Effector memory CD4-positive, alpha-beta T cell (primary cell): Measurements from ENCODE around the gene SLC26A5.

Source experiments
- DNase-seq, 3 donors: peaks; one replicate each; pipeline ENCODE4 v3.0.0-alpha.2; 2020
- H3K27ac ChIP-seq: 2 replicates; pipeline ENCODE4 v1.7.0; 2013; ENCODE audit warnings: mild to moderate bottlenecking, low read length, moderate library complexity; ENCODE audit not compliant: insufficient read depth, poor library complexity, severe bottlenecking
- H3K27me3 ChIP-seq: replicated peaks from 2 replicates; pipeline ENCODE4 v1.7.0; 2013; ENCODE audit warnings: mild to moderate bottlenecking, low read length; ENCODE audit not compliant: insufficient read depth, control insufficient read depth, poor library complexity, severe bottlenecking
- H3K36me3 ChIP-seq: 2 replicates; pipeline ENCODE4 v1.7.0; 2013; ENCODE audit warnings: mild to moderate bottlenecking, low read length, moderate library complexity; ENCODE audit not compliant: control insufficient read depth, insufficient read depth
- H3K4me1 ChIP-seq: 2 replicates; pipeline ENCODE4 v1.7.0; 2013; ENCODE audit warnings: low read length, mild to moderate bottlenecking; ENCODE audit not compliant: control insufficient read depth, insufficient read depth, poor library complexity, severe bottlenecking
- H3K4me3 ChIP-seq: 2 replicates; pipeline ENCODE4 v1.7.0; 2013; ENCODE audit warnings: low read length, low read depth, mild to moderate bottlenecking; ENCODE audit not compliant: insufficient read depth, poor library complexity, severe bottlenecking
- H3K9me3 ChIP-seq: 2 replicates; pipeline ENCODE4 v1.7.0; 2013; ENCODE audit warnings: mild to moderate bottlenecking, low read length, moderate library complexity; ENCODE audit not compliant: control insufficient read depth

SLC26A5 gene

GRCh38 chr7:103445228-103446048 is 569 bp downstream of the SLC26A5 start:
- Histone ChIP-seq H3K4me3 (peak overlapping the region; percentile 37), H3K9me3 (no peaks in the 10 kb centered on the region), H3K27me3 (peaks cover 24% of the 10 kb centered on the region), H3K27ac (no peak overlapping the region), H3K4me1 (peaks cover 7% of the 10 kb centered on the region), H3K36me3 (no peaks in the 10 kb centered on the region)
- DNase-seq: no peak

- Histone ChIP-seq H3K27ac (no peak overlapping the region), H3K4me1 (no peaks in the 10 kb centered on the region), H3K36me3 (no peaks in the 10 kb centered on the region), H3K9me3 (no peaks in the 10 kb centered on the region), H3K4me3 (no peak overlapping the region), H3K27me3 (peaks cover 5% of the 10 kb centered on the region)
- DNase-seq: no peak
Measured at GRCh38 chr7:103439661-103440060, 6.3 kb downstream of the SLC26A5 start.

- DNase-seq: no peak
- Histone ChIP-seq H3K4me1 (no peaks in the 10 kb centered on the region), H3K27ac (no peak overlapping the region), H3K9me3 (no peaks in the 10 kb centered on the region), H3K36me3 (no peaks in the 10 kb centered on the region), H3K27me3 (no peaks in the 10 kb centered on the region), H3K4me3 (no peak overlapping the region)
Measured at GRCh38 chr7:103437623-103438022, 8.4 kb downstream of the SLC26A5 start.

- H3K36me3 ChIP-seq: no peaks in the 10 kb centered on the region
- no peak overlapping the region for H3K4me3 ChIP-seq
- DNase-seq: no peak
- no peak overlapping the region for H3K27ac ChIP-seq
- no peaks in the 10 kb centered on the region for H3K4me1 ChIP-seq
- H3K9me3 ChIP-seq: no peaks in the 10 kb centered on the region
- H3K27me3 ChIP-seq: no peaks in the 10 kb centered on the region
Measured at GRCh38 chr7:103432712-103433111, 13.3 kb downstream of the SLC26A5 start.

- Histone ChIP-seq H3K9me3 (no peaks in the 10 kb centered on the region), H3K36me3 (no peaks in the 10 kb centered on the region), H3K4me1 (no peaks in the 10 kb centered on the region), H3K4me3 (no peak overlapping the region), H3K27ac (no peak overlapping the region), H3K27me3 (no peaks in the 10 kb centered on the region)
- DNase-seq: no peak
Measured at GRCh38 chr7:103425177-103425576, 20.8 kb downstream of the SLC26A5 start.

- Histone ChIP-seq H3K36me3 (no peaks in the 10 kb centered on the region), H3K4me3 (no peak overlapping the region), H3K9me3 (no peaks in the 10 kb centered on the region), H3K27me3 (no peaks in the 10 kb centered on the region), H3K4me1 (no peaks in the 10 kb centered on the region), H3K27ac (no peak overlapping the region)
- no peak for DNase-seq
Measured at GRCh38 chr7:103423467-103424179, 22.4 kb downstream of the SLC26A5 start.

- H3K4me3 ChIP-seq: no peak overlapping the region
- no peaks in the 10 kb centered on the region for H3K4me1 ChIP-seq
- no peaks in the 10 kb centered on the region for H3K36me3 ChIP-seq
- H3K27ac ChIP-seq: no peak overlapping the region
- H3K27me3 ChIP-seq: no peaks in the 10 kb centered on the region
- DNase-seq: no peak
- H3K9me3 ChIP-seq: no peaks in the 10 kb centered on the region
Measured at GRCh38 chr7:103420857-103421384, 25.1 kb downstream of the SLC26A5 start.

- Histone ChIP-seq H3K9me3 (no peaks in the 10 kb centered on the region), H3K4me3 (no peak overlapping the region), H3K36me3 (no peaks in the 10 kb centered on the region), H3K27ac (no peak overlapping the region), H3K27me3 (no peaks in the 10 kb centered on the region), H3K4me1 (no peaks in the 10 kb centered on the region)
- no peak for DNase-seq
Measured at GRCh38 chr7:103418241-103418640, 27.8 kb downstream of the SLC26A5 start.

GRCh38 chr7:103413407-103413806 is 32.6 kb downstream of the SLC26A5 start:
- Histone ChIP-seq H3K27me3 (no peaks in the 10 kb centered on the region), H3K27ac (no peak overlapping the region), H3K4me3 (no peak overlapping the region)

GRCh38 chr7:103412151-103412550 is 33.9 kb downstream of the SLC26A5 start:
- DNase-seq: no peak
- no peaks in the 10 kb centered on the region for H3K27me3 ChIP-seq
- no peak overlapping the region for H3K27ac ChIP-seq
- H3K9me3 ChIP-seq: no peaks in the 10 kb centered on the region
- no peaks in the 10 kb centered on the region for H3K36me3 ChIP-seq
- no peak overlapping the region for H3K4me3 ChIP-seq
- no peaks in the 10 kb centered on the region for H3K4me1 ChIP-seq

More at GRCh38 chr7:103413407-103413806, 32.6 kb downstream of the SLC26A5 start:
- Histone ChIP-seq H3K36me3 (no peaks in the 10 kb centered on the region), H3K4me1 (no peaks in the 10 kb centered on the region), H3K9me3 (no peaks in the 10 kb centered on the region)
- DNase-seq: no peak
